Smooth muscle cell (in vitro differentiated cells): ENCODE results near the gene FRMD4A. TPM values are rescaled to one million over a fixed set of nuclear protein-coding genes. Genes with fewer than 3 reads are reported as not detected.

ENCODE experiments used
- DNase-seq: peaks from one replicate; lab custom pipeline; 2025; ENCODE audit not compliant: unreplicated experiment; lab: John Stamatoyannopoulos, UW
- H2AFZ ChIP-seq: fragments of 200-600 bp; sonication (generic); 2 replicates; pipeline ENCODE4 v1.6.0; 2016; ENCODE audit warnings: antibody characterized with exemption, low read depth, mild to moderate bottlenecking
- H3F3A ChIP-seq: fragments of 200-600 bp; sonication (generic); 2 replicates; pipeline ENCODE4 v1.6.0; 2017; ENCODE audit warnings: antibody characterized with exemption, low read depth
- H3K27ac ChIP-seq: fragments of 200-600 bp; sonication (generic); 2 replicates; pipeline ENCODE4 v1.5.1; 2016; ENCODE audit warnings: low read depth, mild to moderate bottlenecking
- H3K27me3 ChIP-seq: fragments of 200-600 bp; sonication (generic); 2 replicates; pipeline ENCODE4 v1.6.1; 2016; ENCODE audit warnings: low read depth, mild to moderate bottlenecking
- H3K36me3 ChIP-seq: fragments of 200-600 bp; sonication (generic); 2 replicates; pipeline ENCODE4 v1.5.1; 2016; ENCODE audit warnings: low read depth
- H3K4me1 ChIP-seq: fragments of 200-600 bp; sonication (generic); 2 replicates; pipeline ENCODE4 v1.5.1; 2016; ENCODE audit warnings: low read depth
- H3K4me2 ChIP-seq: fragments of 200-600 bp; sonication (generic); 2 replicates; pipeline ENCODE4 v1.6.0; 2016; ENCODE audit warnings: mild to moderate bottlenecking
- H3K4me3 ChIP-seq: fragments of 200-600 bp; sonication (generic); 2 replicates; pipeline ENCODE4 v1.5.1; 2016; ENCODE audit warnings: mild to moderate bottlenecking
- H3K79me2 ChIP-seq: fragments of 200-600 bp; sonication (generic); 2 replicates; pipeline ENCODE4 v1.6.0; 2016; ENCODE audit warnings: low read depth, mild to moderate bottlenecking
- H3K9ac ChIP-seq: fragments of 200-600 bp; sonication (generic); 2 replicates; pipeline ENCODE4 v1.6.0; 2016; ENCODE audit warnings: low read depth
- H3K9me3 ChIP-seq: fragments of 200-600 bp; sonication (generic); replicated peaks from 2 replicates; pipeline ENCODE4 v1.5.1; 2016; ENCODE audit warnings: low read depth
- H4K20me1 ChIP-seq: fragments of 200-600 bp; sonication (generic); 2 replicates; pipeline ENCODE4 v1.6.0; 2016; ENCODE audit warnings: low read depth
- WGBS: methylation state at CpG from one replicate; pipeline ENCODE4 v1.1.7; 2016; ENCODE audit warnings: low lambda C conversion rate; 5-methylcytosine and 5-hydroxymethylcytosine counted together
- polyA plus RNA-seq: library from polyadenylated mRNA; unstranded; fragments of >200 nt; fragmentation: Nextera tagmentation; extraction: Ambion mirVana; gene quantifications from 2 replicates; pipeline ENCODE4 v1.2.1, GENCODE V29; 2016
- total RNA-seq: library from RNA; depleted of rRNA; stranded (reverse); fragments of >200 nt; gene quantifications from 2 replicates; pipeline ENCODE4 v1.2.3, GENCODE V29; 2014
- TF ChIP-seq, protein P1 (sequence below): fragments of 200-600 bp; sonication (generic); IDR thresholded peaks from 2 replicates; pipeline ENCODE4 v1.5.1; 2017; ENCODE audit warnings: borderline replicate concordance, mild to moderate bottlenecking, antibody characterized with exemption; ENCODE audit not compliant: insufficient read depth, poor library complexity, severe bottlenecking

FRMD4A gene
- total RNA-seq (5.4 and 7.7 TPM in 2 replicates), polyA plus RNA-seq (3.0 and 3.8 TPM in 2 replicates)

DNA sequence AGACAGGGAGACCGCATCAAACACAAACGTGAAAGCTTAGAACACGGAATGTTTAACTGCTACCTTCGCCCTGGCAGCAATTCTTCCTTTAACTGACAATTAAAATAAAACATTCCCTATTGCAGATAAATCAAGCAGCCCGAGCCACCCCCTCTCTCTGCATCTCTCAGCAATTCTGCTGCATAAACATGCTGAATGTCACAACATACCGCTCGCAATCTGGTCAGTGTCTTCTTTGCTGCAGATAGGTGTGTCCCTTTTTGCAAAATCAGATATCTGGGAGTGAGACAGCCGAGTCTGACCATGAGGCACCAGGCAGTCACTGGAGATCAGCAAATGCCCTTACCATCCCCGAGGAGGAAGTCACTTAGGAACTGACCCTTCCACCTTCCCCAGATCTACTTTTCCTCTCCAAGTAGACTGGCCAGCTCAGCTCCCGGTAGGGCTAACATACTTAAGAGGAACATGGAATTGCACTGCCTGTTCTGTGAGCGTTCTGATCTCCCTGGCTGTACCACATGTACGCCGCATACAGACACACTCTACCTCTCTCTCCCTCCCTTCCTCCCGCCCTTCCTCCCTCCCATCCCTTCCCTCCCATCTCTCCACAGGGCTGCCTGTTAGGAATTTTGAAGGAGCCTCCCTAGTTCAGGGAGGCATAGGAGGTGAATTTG lies at the start of gene FRMD4A:
TSS of gene FRMD4A (minus strand) at position 537 of the 674 bp plus-strand sequence.
- Histone ChIP-seq H3K27ac (no peak within 1 kb of the TSS), H4K20me1 (no peaks in the 10 kb centered on the region), H3K27me3 (peaks cover 12% of the 10 kb centered on the region), H3K9ac (no peak within 1 kb of the TSS), H2AFZ (peak within 1 kb of the TSS; percentile 13), H3K79me2 (no peaks in the 10 kb centered on the region), H3K4me2 (no peak within 1 kb of the TSS), H3K9me3 (no peaks in the 10 kb centered on the region), H3K4me3 (no peak within 1 kb of the TSS), H3K4me1 (no peaks in the 10 kb centered on the region), H3F3A (no peaks in the 10 kb centered on the region), H3K36me3 (no peaks in the 10 kb centered on the region)
- TF ChIP-seq, protein P1, sequence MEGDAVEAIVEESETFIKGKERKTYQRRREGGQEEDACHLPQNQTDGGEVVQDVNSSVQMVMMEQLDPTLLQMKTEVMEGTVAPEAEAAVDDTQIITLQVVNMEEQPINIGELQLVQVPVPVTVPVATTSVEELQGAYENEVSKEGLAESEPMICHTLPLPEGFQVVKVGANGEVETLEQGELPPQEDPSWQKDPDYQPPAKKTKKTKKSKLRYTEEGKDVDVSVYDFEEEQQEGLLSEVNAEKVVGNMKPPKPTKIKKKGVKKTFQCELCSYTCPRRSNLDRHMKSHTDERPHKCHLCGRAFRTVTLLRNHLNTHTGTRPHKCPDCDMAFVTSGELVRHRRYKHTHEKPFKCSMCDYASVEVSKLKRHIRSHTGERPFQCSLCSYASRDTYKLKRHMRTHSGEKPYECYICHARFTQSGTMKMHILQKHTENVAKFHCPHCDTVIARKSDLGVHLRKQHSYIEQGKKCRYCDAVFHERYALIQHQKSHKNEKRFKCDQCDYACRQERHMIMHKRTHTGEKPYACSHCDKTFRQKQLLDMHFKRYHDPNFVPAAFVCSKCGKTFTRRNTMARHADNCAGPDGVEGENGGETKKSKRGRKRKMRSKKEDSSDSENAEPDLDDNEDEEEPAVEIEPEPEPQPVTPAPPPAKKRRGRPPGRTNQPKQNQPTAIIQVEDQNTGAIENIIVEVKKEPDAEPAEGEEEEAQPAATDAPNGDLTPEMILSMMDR, result no peak
- no peak for DNase-seq
- 51% methylated on average over 13 of the region's 14 CpGs for WGBS

DNA sequence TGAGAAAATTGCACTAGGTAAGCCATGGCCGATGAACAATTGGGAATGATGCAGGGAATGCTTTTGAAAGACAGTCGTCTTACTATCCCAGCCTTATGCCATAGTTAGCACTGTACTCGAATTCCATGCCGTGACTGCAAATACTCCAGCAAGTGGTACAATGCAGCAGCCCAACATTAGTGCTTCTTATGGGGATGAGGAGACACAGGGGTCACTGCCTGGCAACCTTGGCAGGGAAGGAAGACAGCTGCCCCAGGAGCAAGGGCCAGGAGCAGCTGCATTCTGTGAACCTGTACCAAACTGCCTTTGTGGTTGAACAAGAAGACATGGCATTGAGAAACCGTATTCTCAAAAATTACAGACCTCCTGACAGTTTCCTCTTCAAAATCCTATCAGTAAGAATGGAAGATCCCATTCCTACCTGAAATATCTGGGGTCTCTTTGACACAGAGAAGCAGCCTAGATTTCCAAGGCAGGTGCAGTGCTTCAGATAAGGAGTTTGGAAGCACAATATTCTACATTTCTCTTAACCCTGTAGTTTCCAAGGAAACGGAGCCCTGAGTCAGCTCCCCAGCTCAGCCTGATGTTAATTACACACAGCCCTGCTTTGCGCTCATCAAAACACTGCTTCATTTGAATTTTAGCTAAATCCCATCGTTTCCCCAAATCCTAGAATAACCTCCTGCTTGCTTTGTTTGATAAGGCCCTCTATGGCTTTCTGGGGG lies 49.0 kb upstream of the FRMD4A start:
- no peak overlapping the region for H3K9ac ChIP-seq
- no peak overlapping the region for H3K27ac ChIP-seq
- H3F3A ChIP-seq, result peaks cover 4% of the 10 kb centered on the region
- TF ChIP-seq, protein P1, result no peak
- DNase-seq, result no peak
- no peaks in the 10 kb centered on the region for H3K9me3 ChIP-seq
- H3K27me3 ChIP-seq, result no peaks in the 10 kb centered on the region
- H3K4me1 ChIP-seq, result peaks cover 6% of the 10 kb centered on the region
- no peak overlapping the region for H3K4me3 ChIP-seq
- no peaks in the 10 kb centered on the region for H4K20me1 ChIP-seq
- no peak overlapping the region for H3K4me2 ChIP-seq
- no peaks in the 10 kb centered on the region for H3K79me2 ChIP-seq
- no peaks in the 10 kb centered on the region for H3K36me3 ChIP-seq
- WGBS, result 81% methylated on average over 8 of the region's 8 CpGs
- no peak overlapping the region for H2AFZ ChIP-seq

DNA sequence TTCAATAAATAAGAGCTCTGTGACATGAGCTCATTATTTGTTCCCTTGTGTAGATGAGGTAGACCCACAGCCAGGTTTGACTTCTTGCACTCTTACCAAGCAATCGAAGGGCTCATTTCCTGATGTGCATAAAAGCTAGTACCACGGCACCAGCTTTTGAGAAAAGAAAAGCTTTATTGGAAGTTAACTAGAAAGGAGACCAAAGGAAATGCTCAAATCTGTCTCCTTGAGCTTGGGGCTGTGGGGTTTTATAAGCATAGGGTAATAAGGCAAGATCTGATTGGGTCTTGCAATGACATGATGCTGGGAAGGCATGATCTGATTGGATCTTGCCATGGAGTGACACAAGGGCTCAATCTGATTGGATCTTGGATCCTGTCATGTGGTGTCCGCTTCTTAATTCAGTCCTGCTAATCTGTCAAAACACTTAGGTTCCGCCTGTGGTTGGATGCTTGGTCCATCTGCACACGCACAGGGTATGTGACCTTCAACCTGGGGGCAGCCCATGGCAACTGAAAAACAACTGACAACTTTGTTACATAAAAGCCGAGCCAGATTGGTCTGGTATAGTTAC lies 47.8 kb upstream of the FRMD4A start:
- Histone ChIP-seq H3K4me2 (no peak overlapping the region), H4K20me1 (no peaks in the 10 kb centered on the region), H3F3A (peaks cover 4% of the 10 kb centered on the region), H3K4me3 (no peak overlapping the region), H3K4me1 (peaks cover 6% of the 10 kb centered on the region), H3K36me3 (no peaks in the 10 kb centered on the region), H3K9ac (no peak overlapping the region), H2AFZ (no peak overlapping the region), H3K79me2 (no peaks in the 10 kb centered on the region), H3K27me3 (no peaks in the 10 kb centered on the region), H3K27ac (no peak overlapping the region), H3K9me3 (no peaks in the 10 kb centered on the region)
- TF ChIP-seq, protein P1, result no peak
- no peak for DNase-seq
- WGBS, result 93% methylated on average over 6 of the region's 6 CpGs
